H1 (cell line): ENCODE measurements around the gene GGA3. TPM values are rescaled to one million over a fixed set of nuclear protein-coding genes. Genes with fewer than 3 reads are reported as not detected.

Source experiments
- CTCF ChIA-PET: fragments of 300-600 bp; sonication (Branson Sonifier 250); formaldehyde crosslinking; loops from one replicate; lab custom pipeline; 2021; ENCODE audit not compliant: partially characterized antibody; lab: Charles Lee
- POLR2A ChIA-PET: fragments of 300-600 bp; sonication (Branson Sonifier 250); formaldehyde crosslinking; loops from one replicate; lab custom pipeline; 2021; ENCODE audit warnings: inconsistent platforms; ENCODE audit not compliant: partially characterized antibody; lab: Charles Lee
- DNase-seq, 2 experiments: peaks; one replicate each; pipeline versions ENCODE4 v3.0.0 to v3.0.0-alpha.2; 2010 to 2022; ENCODE audit warnings: low spot score in 2 of 2, low read depth in 1 of 2, mixed read lengths in 1 of 2
- FAIRE-seq: peaks from 2 replicates; lab custom pipeline; 2011; peaks lifted over from hg19 to GRCh38; lab: Jason Lieb, UNC
- H2AFZ ChIP-seq: 2 replicates; pipeline ENCODE4 v1.8.1; 2012; ENCODE audit warnings: low read length, inconsistent platforms
- H2AK5ac ChIP-seq: 2 replicates; pipeline ENCODE4 v1.6.1; 2013; ENCODE audit warnings: low read depth, low read length
- H2BK120ac ChIP-seq: replicated peaks from 2 replicates; pipeline ENCODE3; 2013; ENCODE audit warnings: low read depth, low read length, inconsistent platforms
- H2BK12ac ChIP-seq: 2 replicates; pipeline ENCODE4 v1.6.1; 2013; ENCODE audit warnings: low read depth, low read length
- H2BK15ac ChIP-seq: 2 replicates; pipeline ENCODE4 v1.6.1; 2013; ENCODE audit warnings: low read length
- H2BK20ac ChIP-seq: 2 replicates; pipeline ENCODE4 v1.6.1; 2013; ENCODE audit warnings: low read length
- H2BK5ac ChIP-seq: 2 replicates; pipeline ENCODE4 v1.6.1; 2013; ENCODE audit warnings: low read depth, low read length
- H3K14ac ChIP-seq: 2 replicates; pipeline ENCODE4 v1.6.1; 2013; ENCODE audit warnings: inconsistent platforms; ENCODE audit not compliant: insufficient read length
- H3K18ac ChIP-seq: 2 replicates; pipeline ENCODE4 v1.6.1; 2013; ENCODE audit warnings: low read length; ENCODE audit errors: extremely low read depth
- H3K23ac ChIP-seq: 2 replicates; pipeline ENCODE4 v1.6.1; 2013; ENCODE audit warnings: inconsistent platforms; ENCODE audit not compliant: insufficient read length
- H3K23me2 ChIP-seq: 2 replicates; pipeline ENCODE4 v1.6.1; 2013; ENCODE audit warnings: low read depth, low read length
- H3K27ac ChIP-seq: 2 replicates; pipeline ENCODE4 v1.6.1; 2011; ENCODE audit warnings: low read depth, low read length, inconsistent platforms
- H3K27me3 ChIP-seq, 4 experiments: replicated peaks in 1 of 4; 1 replicate in 1 of 4; 2 replicates in 3 of 4; pipeline versions ENCODE4 v1.6.1 to v1.8.1; 2011 to 2013; ENCODE audit warnings: low read length in 3 of 4, mild to moderate bottlenecking in 3 of 4, inconsistent platforms in 2 of 4, mixed read lengths in 2 of 4, moderate library complexity in 1 of 4; ENCODE audit not compliant: control insufficient read depth in 3 of 4, insufficient read depth in 3 of 4; ENCODE audit errors: extremely low read depth in 1 of 4
- H3K36me3 ChIP-seq, 4 experiments: 2 replicates each; pipeline versions ENCODE4 v1.6.1 to v1.8.1; 2011 to 2013; ENCODE audit warnings: mild to moderate bottlenecking in 4 of 4, low read length in 3 of 4, moderate library complexity in 2 of 4, control low read depth in 1 of 4, inconsistent platforms in 1 of 4; ENCODE audit not compliant: insufficient read depth in 4 of 4, control insufficient read depth in 2 of 4
- H3K4ac ChIP-seq: replicated peaks from 2 replicates; pipeline ENCODE3; 2013; ENCODE audit warnings: low read length, low read depth, mixed read lengths, inconsistent platforms; ENCODE audit not compliant: insufficient read length
- H3K4me1 ChIP-seq, 4 experiments: replicated peaks in 1 of 4; 1 replicate in 1 of 4; 2 replicates in 3 of 4; pipeline versions ENCODE4 v1.6.1 to v1.8.1; 2011 to 2013; ENCODE audit warnings: low read length in 3 of 4, inconsistent platforms in 2 of 4, mixed read lengths in 1 of 4; ENCODE audit not compliant: insufficient read depth in 4 of 4, control insufficient read depth in 3 of 4
- H3K4me2 ChIP-seq, 2 experiments: 2 replicates each; pipeline versions ENCODE4 v1.6.1 to v1.8.1; 2011 to 2013; ENCODE audit warnings: low read depth in 2 of 2, low read length in 2 of 2, control low read depth in 1 of 2, inconsistent platforms in 1 of 2, mild to moderate bottlenecking in 1 of 2; ENCODE audit not compliant: insufficient read depth in 1 of 2
- H3K4me3 ChIP-seq, 4 experiments: fragments of 200-600, 300-600 bp in 1 of 4; sonication (generic), shearing (Covaris generic), sonication (Bioruptor Twin) in 1 of 4; 2 replicates each; pipeline versions ENCODE4 v1.5.1 to v1.8.1; 2011 to 2016; ENCODE audit warnings: low read length in 4 of 4, low read depth in 3 of 4, control low read depth in 2 of 4, inconsistent platforms in 2 of 4, mild to moderate bottlenecking in 2 of 4, mixed read lengths in 1 of 4, moderate library complexity in 1 of 4; ENCODE audit not compliant: insufficient read depth in 2 of 4; ENCODE audit errors: extremely low read depth in 1 of 4
- H3K56ac ChIP-seq: replicated peaks from 2 replicates; pipeline ENCODE3; 2013; ENCODE audit warnings: low read depth, mild to moderate bottlenecking, mixed read lengths, low read length, inconsistent platforms; ENCODE audit not compliant: insufficient read length
- H3K79me1 ChIP-seq: 2 replicates; pipeline ENCODE4 v1.6.1; 2013; ENCODE audit warnings: low read depth, low read length, control low read depth
- H3K79me2 ChIP-seq, 2 experiments: 2 replicates each; pipeline versions ENCODE4 v1.6.1 to v1.8.1; 2012 to 2013; ENCODE audit warnings: low read length in 2 of 2, mild to moderate bottlenecking in 2 of 2, inconsistent platforms in 1 of 2; ENCODE audit not compliant: insufficient read depth in 2 of 2, control insufficient read depth in 1 of 2
- H3K9ac ChIP-seq, 4 experiments: replicated peaks in 1 of 4; 1 replicate in 1 of 4; 2 replicates in 3 of 4; pipeline versions ENCODE4 v1.6.1 to v1.8.1; 2011 to 2013; ENCODE audit warnings: low read depth in 3 of 4, low read length in 3 of 4, control low read depth in 2 of 4, mild to moderate bottlenecking in 2 of 4, moderate library complexity in 2 of 4, inconsistent platforms in 1 of 4; ENCODE audit errors: extremely low read depth in 1 of 4
- H3K9me3 ChIP-seq, 2 experiments: 2 replicates each; pipeline versions ENCODE4 v1.6.1 to v1.8.1; 2012 to 2013; ENCODE audit warnings: mild to moderate bottlenecking in 2 of 2, moderate library complexity in 2 of 2, control low read depth in 1 of 2, inconsistent platforms in 1 of 2, low read depth in 1 of 2, low read length in 1 of 2, mixed read lengths in 1 of 2; ENCODE audit not compliant: insufficient read depth in 2 of 2
- H4K20me1 ChIP-seq, 2 experiments: replicated peaks in 1 of 2; 2 replicates each; pipeline versions ENCODE3 to v1.8.1; 2011 to 2013; ENCODE audit warnings: inconsistent platforms in 2 of 2, low read length in 2 of 2, mild to moderate bottlenecking in 1 of 2; ENCODE audit not compliant: insufficient read depth in 2 of 2, control insufficient read depth in 1 of 2
- H4K5ac ChIP-seq: 2 replicates; pipeline ENCODE4 v1.6.1; 2013; ENCODE audit warnings: low read length, low read depth, mixed read lengths, inconsistent platforms; ENCODE audit not compliant: insufficient read length
- H4K8ac ChIP-seq: 2 replicates; pipeline ENCODE4 v1.8.0; 2013; ENCODE audit warnings: mild to moderate bottlenecking, moderate library complexity, low read length, inconsistent platforms; ENCODE audit not compliant: insufficient read depth; ENCODE audit errors: extremely low read depth
- H4K91ac ChIP-seq: replicated peaks from 2 replicates; pipeline ENCODE3; 2013; ENCODE audit warnings: low read length, mixed read lengths, inconsistent platforms; ENCODE audit not compliant: insufficient read length
- CBX5 ChIP-seq: fragments of 300-800, 300-1000 bp; sonication (generic); IDR thresholded peaks from 2 replicates; pipeline ENCODE4 v1.7.1; 2016; ENCODE audit warnings: antibody characterized with exemption, low read length, low read depth
- CEBPB ChIP-seq: IDR thresholded peaks from 2 replicates; pipeline ENCODE4 v1.6.1; 2012; ENCODE audit warnings: low read depth, low read length
- CREB1 ChIP-seq: IDR thresholded peaks from 2 replicates; pipeline ENCODE4 v1.6.1; 2012; ENCODE audit warnings: inconsistent platforms
- GABPA ChIP-seq: IDR thresholded peaks from 2 replicates; pipeline ENCODE4 v1.6.1; 2011; ENCODE audit warnings: mild to moderate bottlenecking, low read length, moderate library complexity, borderline replicate concordance; ENCODE audit not compliant: insufficient read depth
- HDAC2 ChIP-seq, 2 experiments: fragments of 300-600 bp in 1 of 2; sonication (generic) in 1 of 2; IDR thresholded peaks; 2 replicates each; pipeline ENCODE4 v1.6.1; 2011 to 2012; ENCODE audit warnings: low read depth in 2 of 2, low read length in 2 of 2, mild to moderate bottlenecking in 2 of 2, moderate library complexity in 2 of 2, borderline replicate concordance in 1 of 2, inconsistent platforms in 1 of 2
- JUN ChIP-seq: IDR thresholded peaks from 2 replicates; pipeline ENCODE4 v1.6.1; 2011; ENCODE audit warnings: low read depth, mild to moderate bottlenecking, improper control_type of control experiment, low read length
- JUND ChIP-seq: IDR thresholded peaks from 2 replicates; pipeline ENCODE4 v1.6.1; 2011; ENCODE audit warnings: mild to moderate bottlenecking, improper control_type of control experiment, low read length
- POLR2AphosphoS5 ChIP-seq: IDR thresholded peaks from 2 replicates; pipeline ENCODE4 v1.6.1; 2011; ENCODE audit warnings: low read depth, low read length
- RAD21 ChIP-seq, 2 experiments: IDR thresholded peaks in 1 of 2; conservative IDR thresholded peaks in 1 of 2; 2 replicates each; pipeline ENCODE4 v1.6.1; 2011; ENCODE audit warnings: low read depth in 2 of 2, low read length in 2 of 2, improper control_type of control experiment in 1 of 2, inconsistent platforms in 1 of 2, mild to moderate bottlenecking in 1 of 2, moderate library complexity in 1 of 2
- RXRA ChIP-seq: IDR thresholded peaks from 2 replicates; pipeline ENCODE4 v1.6.1; 2011; ENCODE audit warnings: low read depth, mild to moderate bottlenecking, low read length, moderate library complexity; ENCODE audit not compliant: insufficient read depth
- TAF7 ChIP-seq: optimal IDR thresholded peaks from 2 replicates; pipeline ENCODE3; 2011; ENCODE audit warnings: low read depth, mild to moderate bottlenecking, inconsistent platforms, low read length, moderate library complexity, borderline replicate concordance
- WGBS, 2 experiments: shearing (Covaris generic) in 1 of 2; methylation state at CpG; one replicate each; pipeline versions ENCODE4 v1.1.6 to v1.1.7; 2013 to 2015; ENCODE audit warnings: low lambda C conversion rate in 2 of 2, mixed read lengths in 2 of 2, inconsistent platforms in 1 of 2, low coverage in 1 of 2, missing lambda C conversion rate in 1 of 2; ENCODE audit not compliant: insufficient replicate concordance in 2 of 2, insufficient coverage in 1 of 2, insufficient read length in 1 of 2; ENCODE audit errors: extremely low coverage in 1 of 2, missing lambda C conversion rate in 1 of 2; 5-methylcytosine and 5-hydroxymethylcytosine counted together
- polyA plus RNA-seq, 7 experiments: library from polyadenylated mRNA; depleted of rRNA in 3 of 7; stranded (reverse) in 5 of 7; unstranded in 2 of 7; fragments of >200 nt in 5 of 7; fragments of 200-250 nt in 2 of 7; gene quantifications; 1 replicate in 5 of 7; 2 replicates in 1 of 7; 4 replicates in 1 of 7; pipeline versions ENCODE4 v1.2.1 to v1.2.3, GENCODE V29; 2011 to 2013; ENCODE audit warnings: missing spikeins in 2 of 7, mixed read lengths in 2 of 7
- total RNA-seq: library from RNA; stranded (reverse); fragmentation: NEBNext Ultra II Directional; extraction: Animal tissue kit (Norgen Biotek cat#: 25700); gene quantifications from 2 replicates; pipeline ENCODE4 v1.2.1, GENCODE V29; 2021
- TF ChIP-seq, protein P1 (sequence below): IDR thresholded peaks from 2 replicates; pipeline ENCODE4 v1.6.1; 2012; ENCODE audit warnings: inconsistent platforms

The GGA3 gene
- total and polyA plus RNA-seq, 2 of the 8 experiments (the other 6 are each of a cell fraction or from before 2014, with no cell fraction given) = 40.6 to 60.0 TPM

DNA sequence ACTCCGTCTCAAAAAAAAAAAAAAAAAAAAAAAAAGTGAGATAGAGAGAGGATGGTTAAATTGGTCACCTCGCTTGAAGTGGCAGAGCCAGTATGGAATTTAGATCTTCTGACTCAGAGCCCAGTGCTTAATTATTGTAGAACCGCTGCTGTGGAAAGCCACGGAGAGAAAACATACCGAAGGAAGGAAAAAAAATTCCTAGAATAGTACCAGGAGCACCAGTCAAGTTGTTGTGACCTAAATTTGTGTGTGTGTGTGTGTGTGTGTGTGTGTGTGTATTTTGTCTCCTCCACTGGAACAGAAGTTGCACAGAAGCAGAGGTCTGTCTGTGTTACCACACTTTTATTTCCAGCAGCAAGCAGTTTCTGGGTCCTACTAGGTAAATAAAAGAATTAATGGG lies 66.5 kb downstream of the GGA3 start:
- 97% methylated on average over 4 of the region's 5 CpGs; no CpG with 5 or more reads in 1 of the 2 experiments for WGBS, 2 experiments
- TF ChIP-seq RXRA (no peak), CBX5 (no peak), POLR2AphosphoS5 (no peak), GABPA (no peak), HDAC2 (IDR thresholded peaks at IDR 0.05; ENCODE audit: borderline replicate concordance in 1 of 2, low read depth in 2 of 2, low read length in 2 of 2) (no peak), JUN (no peak), CEBPB (no peak), RAD21 (IDR thresholded peaks at IDR 0.05 in 1 of 2, conservative IDR thresholded peaks at IDR 0.05 in 1 of 2; ENCODE audit: low read depth in 2 of 2, low read length in 2 of 2) (no peak), JUND (no peak), CREB1 (no peak), TAF7 (no peak)
- TF ChIP-seq, protein P1, sequence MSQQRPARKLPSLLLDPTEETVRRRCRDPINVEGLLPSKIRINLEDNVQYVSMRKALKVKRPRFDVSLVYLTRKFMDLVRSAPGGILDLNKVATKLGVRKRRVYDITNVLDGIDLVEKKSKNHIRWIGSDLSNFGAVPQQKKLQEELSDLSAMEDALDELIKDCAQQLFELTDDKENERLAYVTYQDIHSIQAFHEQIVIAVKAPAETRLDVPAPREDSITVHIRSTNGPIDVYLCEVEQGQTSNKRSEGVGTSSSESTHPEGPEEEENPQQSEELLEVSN = no peak

More for the DNA sequence above, 66.5 kb downstream of the GGA3 start:
- Histone ChIP-seq H3K79me1 (no peaks in the 10 kb centered on the region), H2AFZ (no peak overlapping the region), H3K56ac (no peak overlapping the region), H3K18ac (no peak overlapping the region), H3K4me2 (no peak overlapping the region), H2BK15ac (no peak overlapping the region), H4K91ac (no peak overlapping the region), H4K8ac (no peak overlapping the region), H2BK20ac (no peak overlapping the region), H3K79me2 (no peaks in the 10 kb centered on the region), H3K9me3 (no peaks in the 10 kb centered on the region), H3K4me3 (no peak overlapping the region), H3K9ac (no peak overlapping the region), H4K20me1 (no peaks in the 10 kb centered on the region), H2BK120ac (no peak overlapping the region), H2BK12ac (no peak overlapping the region), H3K27ac (no peak overlapping the region), H4K5ac (no peak overlapping the region), H2AK5ac (no peak overlapping the region), H3K36me3 (no peaks in the 10 kb centered on the region), H3K23ac (no peak overlapping the region), H3K4ac (no peak overlapping the region), H3K4me1 (no peaks in the 10 kb centered on the region), H3K14ac (no peak overlapping the region), H2BK5ac (no peak overlapping the region), H3K27me3 (no peaks in the 10 kb centered on the region), H3K23me2 (no peaks in the 10 kb centered on the region; the same call in 1 of the 2 replicates)
- DNase-seq (no peak), FAIRE-seq (no peak)
- ChIA-PET POLR2A (no interaction called here), CTCF (no interaction called here)
